WTC11 (cell line): ENCODE measurements around the gene OR4A5. TPM values are rescaled to one million over a fixed set of nuclear protein-coding genes. Genes with fewer than 3 reads are reported as not detected.
"Not testable (repeated sequence)": the region's sequence is repeated elsewhere in the genome, so short reads cannot be mapped to it uniquely, and the experiment has no call there.

Experiments
- ATAC-seq: fragments of 200-7000 bp; cut with Tn5 transposase; 2 replicates; pipeline ENCODE4 v1.10.0; 2021; ENCODE audit warnings: mild to moderate bottlenecking, moderate library complexity
- Bru-seq: library from RNA; stranded (reverse); fragments of 400-500 nt; gene quantifications from one replicate; lab custom pipeline; 2021; lab: Mats Ljungman, UMichigan
- CTCF ChIA-PET: fragments of 300-600 bp; sonication (Branson Sonifier 250); formaldehyde crosslinking; loops from one replicate; lab custom pipeline; 2021; ENCODE audit warnings: antibody characterized with exemption; lab: Charles Lee
- POLR2A ChIA-PET: fragments of 350-600 bp; sonication (Branson Sonifier 250); formaldehyde crosslinking; loops from one replicate; lab custom pipeline; 2021; ENCODE audit warnings: antibody characterized with exemption; lab: Charles Lee
- DNase-seq: peaks from one replicate; pipeline ENCODE4 v3.0.0; 2021; ENCODE audit warnings: low spot score
- H3K27ac Mint-ChIP-seq: 2 replicates; pipeline ENCODE4 v1.8.0; 2021; ENCODE audit warnings: mixed read lengths
- H3K27me3 Mint-ChIP-seq: 2 replicates; pipeline ENCODE4 v1.8.0; 2021; ENCODE audit warnings: low read depth, mild to moderate bottlenecking, moderate library complexity, mixed read lengths
- H3K36me3 Mint-ChIP-seq: 2 replicates; pipeline ENCODE4 v1.8.0; 2021; ENCODE audit warnings: mixed read lengths
- H3K4me1 Mint-ChIP-seq: 2 replicates; pipeline ENCODE4 v1.8.0; 2022; ENCODE audit warnings: mixed read lengths
- H3K4me3 Mint-ChIP-seq: 2 replicates; pipeline ENCODE4 v1.8.0; 2021; ENCODE audit warnings: mild to moderate bottlenecking, moderate library complexity, mixed read lengths
- H3K9me3 Mint-ChIP-seq: 2 replicates; pipeline ENCODE4 v1.8.0; 2021; ENCODE audit warnings: mixed read lengths
- long read RNA-seq, 3 experiments: library from RNA in 1 of 3; library from capped mRNA in 1 of 3; library from polyadenylated mRNA in 1 of 3; unstranded in 2 of 3; stranded (forward) in 1 of 3; transcript quantifications; one replicate each; pipeline ENCODE4 v2.0.0, GENCODE V29; 2021
- total RNA-seq: library from RNA; stranded (reverse); gene quantifications from 3 replicates; pipeline ENCODE4 v1.2.3, GENCODE V29; 2021

OR4A5 gene
- total RNA-seq (not detected in 3 replicates), Bru-seq, nascent RNA (not detected)
- long read RNA-seq, experiment 1: 0 reads
- long read RNA-seq, experiment 2: 0 reads
- long read RNA-seq, experiment 3: 0 reads

GRCh38 chr11:54706532-54706931 lies at the start of gene OR4A5:
Gene OR4A5 (plus strand): TSS chr11:54706832. CDS start chr11:54706885, 53 bp downstream.
- peaks cover 84% of the 10 kb centered on the region for H3K9me3 Mint-ChIP-seq
- H3K4me3 Mint-ChIP-seq, CTCF ChIA-PET, POLR2A ChIA-PET, H3K4me1 Mint-ChIP-seq, H3K27ac Mint-ChIP-seq, H3K27me3 Mint-ChIP-seq, DNase-seq, ATAC-seq: not testable (repeated sequence)
- peaks cover 70% of the 10 kb centered on the region for H3K36me3 Mint-ChIP-seq

DNA sequence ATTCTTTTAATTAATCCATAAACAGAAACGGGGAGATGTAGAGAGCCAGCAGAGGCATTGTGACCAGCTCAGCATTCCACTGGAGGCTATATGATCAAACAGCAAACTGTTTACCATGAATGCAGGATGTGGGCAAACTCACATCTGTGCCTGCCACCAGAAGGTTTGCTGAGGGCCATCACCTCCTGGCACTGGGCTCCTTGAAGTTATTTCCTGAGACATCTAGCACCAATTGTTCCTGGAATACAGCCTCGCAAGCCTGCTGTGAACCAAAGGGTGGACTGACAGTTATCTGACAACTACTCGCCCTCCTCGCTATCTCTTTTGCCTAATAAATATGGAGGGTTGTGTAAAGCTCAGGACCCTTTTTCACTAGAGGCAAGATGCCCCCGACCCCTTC lies 13.5 kb downstream of the OR4A5 start:
- POLR2A ChIA-PET, H3K27ac Mint-ChIP-seq, DNase-seq, H3K4me3 Mint-ChIP-seq, ATAC-seq, H3K4me1 Mint-ChIP-seq, CTCF ChIA-PET: not testable (repeated sequence)
- Mint-ChIP-seq H3K36me3 (peaks cover 63% of the 10 kb centered on the region), H3K27me3 (peaks cover 10% of the 10 kb centered on the region), H3K9me3 (peaks cover 73% of the 10 kb centered on the region)

Other genes with a start within 250 kb of the OR4A5 start
- not detected in 3 replicates for gene OR4C46, start 102.8 kb upstream of the OR4A5 start, total RNA-seq